GM19455 (cell line): ENCODE data around the gene GLDN.
"Not testable (repeated sequence)": the region's sequence is repeated elsewhere in the genome, so short reads cannot be mapped to it uniquely, and the experiment has no call there.

Experiments used
- ATAC-seq: cut with Tn5 transposase; IDR thresholded peaks from one replicate; pipeline ENCODE4 v1.9.1; 2021; ENCODE audit not compliant: unreplicated experiment

The GLDN gene

DNA sequence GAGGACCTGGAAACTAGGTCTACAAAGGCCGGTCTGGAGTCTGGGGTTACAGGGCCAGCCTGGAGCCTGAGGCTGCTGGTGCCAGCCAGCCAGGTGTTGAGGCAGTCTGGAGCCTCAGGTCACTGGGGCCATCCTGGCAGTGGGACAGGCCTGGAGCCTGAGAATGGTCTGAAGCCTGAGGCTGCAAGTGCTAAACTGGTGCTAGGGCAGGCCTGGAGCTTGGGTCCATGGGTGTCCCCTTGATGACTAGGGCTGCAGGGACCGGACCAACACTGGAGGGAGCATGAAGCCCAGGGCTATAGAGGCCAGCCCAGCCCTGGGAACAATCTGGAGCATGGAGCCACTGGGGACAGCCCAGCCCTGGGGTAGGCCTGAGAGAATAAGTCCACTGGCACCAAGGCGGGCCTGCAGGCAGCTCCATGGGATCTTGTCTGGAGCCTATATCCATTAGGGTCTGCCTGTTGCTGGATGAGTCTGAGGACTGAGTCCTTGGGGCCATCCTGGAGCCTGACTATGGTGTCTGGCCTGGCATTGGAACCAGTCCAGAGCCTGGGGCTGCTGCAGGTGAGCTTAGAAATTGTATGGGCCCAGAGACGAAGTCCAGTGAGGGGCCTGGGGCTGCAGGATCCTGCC, 101.9 kb downstream of the GLDN start:
- no peak for ATAC-seq

- no peak for ATAC-seq
These were observed 102.7 kb downstream of the GLDN start for GRCh38 chr15:51444112-51444511.

DNA sequence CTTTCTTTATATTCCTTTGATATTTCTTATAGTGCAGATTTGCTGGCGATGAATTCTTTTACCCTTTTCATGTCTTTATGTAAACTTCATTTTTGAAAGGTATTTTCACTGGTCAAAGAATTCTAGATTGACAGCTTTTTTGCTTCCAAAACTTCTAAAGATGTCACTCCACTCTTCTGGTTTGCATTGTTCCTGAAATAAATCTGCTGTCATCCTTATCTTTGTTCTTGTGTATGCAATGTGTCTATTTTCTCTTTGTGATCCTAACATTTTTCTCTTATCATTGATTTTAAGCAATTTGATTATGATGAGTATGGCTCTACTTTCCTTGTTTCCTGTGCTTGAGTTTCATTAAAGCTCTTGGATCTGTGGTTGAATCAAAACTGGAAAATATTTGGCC, 103.4 kb downstream of the GLDN start:
- ATAC-seq, result no peak

GRCh38 chr15:51446029-51446744, 104.7 kb downstream of the GLDN start:
- ATAC-seq, result not testable (repeated sequence)

GRCh38 chr15:51447855-51448621, 106.6 kb downstream of the GLDN start:
- no peak for ATAC-seq

DNA sequence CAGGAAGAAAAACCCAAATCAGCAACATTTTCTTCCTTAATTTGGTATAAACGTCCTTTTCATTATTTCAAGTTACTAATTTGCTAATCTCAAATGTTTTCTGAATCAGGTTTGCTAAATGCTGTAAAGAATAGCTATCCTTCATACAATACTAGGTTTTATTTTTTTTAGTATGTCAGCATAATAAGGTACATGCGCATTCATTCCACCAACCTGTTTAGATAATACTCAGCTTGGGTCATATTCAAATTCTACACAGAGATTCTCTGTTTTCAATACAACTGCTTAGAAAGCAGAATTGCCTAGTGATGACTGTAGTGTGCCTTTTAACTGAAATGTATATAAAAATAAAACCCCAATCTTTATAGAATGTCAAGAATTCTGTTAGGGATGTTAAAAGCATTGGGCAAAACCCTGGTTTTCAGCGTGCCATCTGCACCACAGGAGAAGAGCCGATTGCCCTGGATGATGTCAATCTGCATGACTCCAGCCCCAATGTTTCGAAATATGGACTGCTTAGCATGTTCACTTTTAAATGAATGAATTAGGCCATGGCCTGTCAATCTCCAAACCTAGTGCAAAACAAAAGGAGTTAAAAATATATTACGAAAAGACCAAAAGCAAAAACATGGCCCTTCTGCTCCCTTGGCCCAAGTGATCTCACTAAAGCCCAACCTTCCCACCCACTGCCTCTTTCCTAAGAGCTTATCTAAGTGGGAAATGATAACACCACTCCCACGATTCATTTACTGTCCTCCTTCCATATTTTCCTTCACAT, 107.4 kb downstream of the GLDN start:
- no peak for ATAC-seq

GRCh38 chr15:51450001-51450400, 108.5 kb downstream of the GLDN start:
- ATAC-seq, result no peak
